Transverse colon (tissue), 4 donors: ENCODE results near the gene KIAA0753. TPM values are rescaled to one million over a fixed set of nuclear protein-coding genes. Genes with fewer than 3 reads are reported as not detected.
A peak's percentile ranks its signal among the peaks of the same experiment; 100 is the strongest.

Experiments used
- DNase-seq: peaks from one replicate; pipeline ENCODE4 v3.0.0-alpha.2; 2019
- H3K27ac ChIP-seq, 4 donors: fragments of 200-600 bp; sonication (generic); 2 replicates each; pipeline ENCODE4 v1.5.1; 2016 to 2018; ENCODE audit warnings: inconsistent platforms in 4 of 4
- H3K27me3 ChIP-seq: fragments of 200-600 bp; sonication (generic); 2 replicates; pipeline ENCODE4 v1.5.1; 2017; ENCODE audit warnings: inconsistent platforms
- H3K36me3 ChIP-seq, 4 donors: fragments of 200-600 bp; sonication (generic); 2 replicates each; pipeline ENCODE4 v1.5.1; 2017 to 2019; ENCODE audit warnings: inconsistent platforms in 4 of 4
- H3K4me1 ChIP-seq, 4 donors: fragments of 200-600 bp; sonication (generic); 2 replicates each; pipeline ENCODE4 v1.5.1; 2017 to 2020; ENCODE audit warnings: inconsistent platforms in 4 of 4
- H3K4me3 ChIP-seq, 4 donors: fragments of 200-600 bp; sonication (generic); 1 replicate in 1 of 4; 2 replicates in 3 of 4; pipeline versions ENCODE4 v1.5.1 to v1.6.1; 2017 to 2019; ENCODE audit warnings: inconsistent platforms in 4 of 4
- H3K9me3 ChIP-seq, 2 donors: fragments of 200-600 bp; sonication (generic); 2 replicates each; pipeline ENCODE4 v1.5.1; 2017 to 2019; ENCODE audit warnings: inconsistent platforms in 2 of 2
- CTCF ChIP-seq, 5 experiments: fragments of 200-600 bp in 3 of 5; fragments of 450-650 bp in 2 of 5; sonication (generic) in 3 of 5; IDR thresholded peaks; 1 replicate in 2 of 5; 2 replicates in 3 of 5; pipeline ENCODE4 v1.5.1; 2016 to 2017; ENCODE audit warnings: antibody characterized with exemption in 5 of 5, inconsistent platforms in 3 of 5, mild to moderate bottlenecking in 2 of 5, moderate library complexity in 1 of 5
- EP300 ChIP-seq: sonication (generic); formaldehyde crosslinking; IDR thresholded peaks from one replicate; pipeline ENCODE4 v1.6.1; 2017; ENCODE audit warnings: antibody characterized with exemption, low read depth
- POLR2A ChIP-seq: fragments of 450-650 bp; IDR thresholded peaks from one replicate; pipeline ENCODE4 v1.6.1; 2016; ENCODE audit warnings: antibody characterized with exemption, mild to moderate bottlenecking, moderate library complexity
- POLR2AphosphoS5 ChIP-seq, 3 donors: sonication (generic); formaldehyde crosslinking; IDR thresholded peaks; one replicate each; pipeline ENCODE4 v1.6.1; 2016; ENCODE audit warnings: antibody characterized with exemption in 3 of 3
- WGBS, 2 donors: methylation state at CpG; one replicate each; pipeline ENCODE4 v1.1.5; 2018; ENCODE audit warnings: low coverage in 1 of 2; 5-methylcytosine and 5-hydroxymethylcytosine counted together
- in situ Hi-C, 4 donors: fragments of 200-750 bp; cut with MboI; loops; one replicate each; pipeline versions ENCODE4 v1.15.0 to v1.15.1; 2017; ENCODE audit warnings: low sequenced_read_pairs in 3 of 4, low pct_ligation_motif_present in 1 of 4, low pct_unique_long_range_greater_than_20kb in 1 of 4
- intact Hi-C: fragments of 100-400 bp; cut with DNase I; formaldehyde crosslinking; loops from one replicate; pipeline ENCODE4 v1.15.1; 2023; ENCODE audit warnings: low total_unique reads
- total RNA-seq, 4 donors: library from RNA; depleted of rRNA; stranded (reverse); fragments of >200 nt; gene quantifications; one replicate each; pipeline ENCODE4 v1.1.0, GENCODE V29; 2016

Gene KIAA0753
- total RNA-seq, 4 donors from 2014 or later, result 9.8 to 41.1 (median 16.9) TPM

- Histone ChIP-seq H3K4me1 (peaks cover 7 to 18% (median 16%) of the 10 kb centered on the region in 4 donors), H3K9me3 (no peaks in the 10 kb centered on the region), H3K36me3 (no peaks in the 10 kb centered on the region), H3K4me3 (no peak overlapping the region), H3K27ac (no peak overlapping the region), H3K27me3 (peaks cover 9% of the 10 kb centered on the region)
- TF ChIP-seq POLR2AphosphoS5 (IDR thresholded peaks at IDR 0.05) (no peak), EP300 (no peak)
- intact Hi-C loops, result loop anchor here (10.0 kb wide), 1 partner anchor 85 kb away; no protein-coding TSS in a partner anchor
- DNase-seq, result no peak
- 90% methylated on average over 5 of the region's 5 CpGs; no CpG with 5 or more reads in 1 of the 2 donors for WGBS, 2 donors
- in situ Hi-C loops, result no loop called here
These were observed 80.7 kb downstream of the KIAA0753 start for GRCh38 chr17:6559753-6560215.

- H3K27ac ChIP-seq, result no peak overlapping the region
- intact Hi-C loops, result no loop called here
- no peaks in the 10 kb centered on the region for H3K36me3 ChIP-seq
- H3K27me3 ChIP-seq, result peaks cover 9% of the 10 kb centered on the region
- H3K4me1 ChIP-seq, result peaks cover 11 to 24% (median 22%) of the 10 kb centered on the region in 4 donors
- H3K9me3 ChIP-seq, result no peaks in the 10 kb centered on the region
- 76% methylated on average over 11 of the region's 11 CpGs; no CpG with 5 or more reads in 1 of the 2 donors for WGBS, 2 donors
- in situ Hi-C loops, result no loop called here
- no peak for TF ChIP-seq CTCF (IDR thresholded peaks at IDR 0.05)
- TF ChIP-seq POLR2A, result no peak
- TF ChIP-seq POLR2AphosphoS5 (IDR thresholded peaks at IDR 0.05), result no peak
- no peak for TF ChIP-seq EP300
- no peak for DNase-seq
- H3K4me3 ChIP-seq, result no peak overlapping the region
These were observed 81.4 kb downstream of the KIAA0753 start for GRCh38 chr17:6558932-6559752.

- no peaks in the 10 kb centered on the region for H3K9me3 ChIP-seq
- peaks cover 11 to 27% (median 24%) of the 10 kb centered on the region in 4 donors for H3K4me1 ChIP-seq
- in situ Hi-C loops, result no loop called here
- H3K4me3 ChIP-seq, result no peak overlapping the region
- H3K36me3 ChIP-seq, result no peaks in the 10 kb centered on the region
- H3K27me3 ChIP-seq, result peaks cover 9% of the 10 kb centered on the region
- DNase-seq, result no peak
- no peak for TF ChIP-seq POLR2A
- TF ChIP-seq EP300, result no peak
- TF ChIP-seq CTCF (IDR thresholded peaks at IDR 0.05), result no peak
- TF ChIP-seq POLR2AphosphoS5 (IDR thresholded peaks at IDR 0.05), result no peak
- intact Hi-C loops, result no loop called here
- H3K27ac ChIP-seq, result no peak overlapping the region
- 73% methylated on average over 6 of the region's 6 CpGs; no CpG with 5 or more reads in 1 of the 2 donors for WGBS, 2 donors
These were observed 82.2 kb downstream of the KIAA0753 start for GRCh38 chr17:6558276-6558675.

- 66 to 83% methylated on average over 2 to 9 of the region's 9 CpGs for WGBS, 2 donors
- no peak for DNase-seq
- intact Hi-C loops (no loop called here), in situ Hi-C loops (no loop called here)
- Histone ChIP-seq H3K4me1 (peaks cover 13 to 39% (median 36%) of the 10 kb centered on the region in 4 donors), H3K27ac (peak overlapping the region; percentile 41 to 73 (median 58)), H3K27me3 (peaks cover 9% of the 10 kb centered on the region), H3K4me3 (peak overlapping the region in 3 of 4 donors; percentile 31 to 73 (median 62)), H3K36me3 (no peaks in the 10 kb centered on the region), H3K9me3 (no peaks in the 10 kb centered on the region)
- no peak for TF ChIP-seq POLR2A
- no peak for TF ChIP-seq EP300
- TF ChIP-seq CTCF (IDR thresholded peaks at IDR 0.05), result no peak
- TF ChIP-seq POLR2AphosphoS5 (IDR thresholded peaks at IDR 0.05), result no peak
These were observed 83.5 kb downstream of the KIAA0753 start for GRCh38 chr17:6557040-6557438.
